Effector CD8-positive, alpha-beta T cell (primary cell): ENCODE results near the gene VPS4A.

Experiments
- DNase-seq: peaks from one replicate; lab custom pipeline; 2025; lab: John Stamatoyannopoulos, UW

VPS4A gene

GRCh38 chr16:69366431-69366830 lies 55.3 kb downstream of the VPS4A start:
- no peak for DNase-seq

- no peak for DNase-seq
Observed at GRCh38 chr16:69367980-69368379, 56.8 kb downstream of the VPS4A start.

- no peak for DNase-seq
Observed at GRCh38 chr16:69368866-69369265, 57.7 kb downstream of the VPS4A start.

- no peak for DNase-seq
Observed at GRCh38 chr16:69371564-69371963, 60.4 kb downstream of the VPS4A start.

GRCh38 chr16:69373019-69373418 lies 61.9 kb downstream of the VPS4A start:
- DNase-seq = no peak
